ENCODE measurements around the gene LCN15. TPM values are rescaled to one million over a fixed set of nuclear protein-coding genes. Genes with fewer than 3 reads are reported as not detected.

Gene LCN15
- total and polyA plus RNA-seq, 2 of the 13 experiments (the other 11 are each of a cell fraction or from before 2014, with no cell fraction given), result 1.3 to 53.7 TPM

DNA sequence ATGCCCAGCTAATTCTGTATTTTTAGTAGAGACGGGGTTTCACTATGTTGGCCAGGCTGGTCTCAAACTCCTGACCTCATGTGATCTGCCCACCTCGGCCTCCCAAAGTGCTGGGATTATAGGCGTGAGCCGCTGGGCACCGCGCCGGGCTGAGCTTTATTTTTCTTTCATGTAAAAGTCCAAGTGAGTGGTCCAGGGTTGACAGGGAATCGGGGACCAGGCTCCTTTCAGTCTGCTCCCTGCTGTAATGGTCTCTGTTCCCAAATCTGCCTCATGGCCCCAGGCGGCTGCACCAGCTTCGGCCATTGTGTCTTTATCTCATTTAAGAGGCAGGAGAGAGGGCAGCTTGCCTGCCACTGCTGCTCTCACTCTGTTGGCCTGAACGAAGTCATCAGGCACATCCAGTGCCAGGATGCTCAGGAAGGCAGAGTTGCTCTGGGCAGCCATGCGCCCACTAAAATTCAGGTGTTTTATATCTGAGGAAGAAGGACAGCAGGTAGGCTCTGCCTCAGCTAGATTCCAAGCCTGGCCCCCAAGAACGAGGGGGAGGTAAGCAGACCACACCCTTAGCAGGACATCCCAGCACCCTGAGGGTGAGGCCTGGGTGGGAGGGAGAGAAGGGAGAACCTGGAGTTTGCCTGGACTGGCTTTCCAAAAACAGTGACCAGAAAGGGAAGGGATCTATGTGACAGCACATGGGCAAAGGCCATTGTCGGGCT lies 30.1 kb upstream of the LCN15 start (continued):
- TF ChIP-seq ZNF34 (CRISPR knock-in tag; IDR thresholded peaks at IDR 0.05; ENCODE audit: borderline replicate concordance) (no peak), ZNF431 (CRISPR knock-in tag; IDR thresholded peaks at IDR 0.05; ENCODE audit: borderline replicate concordance, low read depth) (peak; percentile 22; the same call in 1 of the 2 replicates), ZNF598 (CRISPR knock-in tag; IDR thresholded peaks at IDR 0.05; ENCODE audit: borderline replicate concordance) (no peak), FOXM1 (CRISPR knock-in tag; IDR thresholded peaks at IDR 0.05) (no peak), DNMT1 (CRISPR knock-in tag; IDR thresholded peaks at IDR 0.05) (no peak), ZFP1 (CRISPR knock-in tag; IDR thresholded peaks at IDR 0.05) (no peak), ZNF574 (CRISPR knock-in tag; IDR thresholded peaks at IDR 0.05) (no peak), ZNF292 (CRISPR knock-in tag; IDR thresholded peaks at IDR 0.05; ENCODE audit: borderline replicate concordance, low read depth) (no peak), CEBPB (IDR thresholded peaks at IDR 0.05; ENCODE audit: borderline replicate concordance, low read depth, low read length) (no peak), ZBTB7B (CRISPR knock-in tag; IDR thresholded peaks at IDR 0.05) (no peak), ISX (CRISPR knock-in tag; conservative IDR thresholded peaks at IDR 0.05) (no peak), HIC2 (CRISPR knock-in tag; IDR thresholded peaks at IDR 0.05; ENCODE audit: low read depth) (no peak), RBAK (CRISPR knock-in tag; IDR thresholded peaks at IDR 0.05) (no peak), ZNF605 (CRISPR knock-in tag; IDR thresholded peaks at IDR 0.05) (no peak), AKAP8 (CRISPR knock-in tag; IDR thresholded peaks at IDR 0.05) (peak; percentile 84; the same call in 1 of the 2 replicates), ZNF773 (CRISPR knock-in tag; IDR thresholded peaks at IDR 0.05; ENCODE audit: borderline replicate concordance) (no peak), EP300 (IDR thresholded peaks at IDR 0.05; ENCODE audit: low read depth in 2 of 2, low read length in 2 of 2) (no peak), EP300 (CRISPR knock-in tag; IDR thresholded peaks at IDR 0.05; ENCODE audit: borderline replicate concordance) (no peak), REST (IDR thresholded peaks at IDR 0.05; ENCODE audit: borderline replicate concordance in 1 of 2, low read depth in 1 of 2, low read length in 2 of 2) (no peak), GZF1 (CRISPR knock-in tag; IDR thresholded peaks at IDR 0.05) (no peak), KLF11 (CRISPR knock-in tag; IDR thresholded peaks at IDR 0.05) (no peak), THAP7 (CRISPR knock-in tag; IDR thresholded peaks at IDR 0.05) (no peak)
